ENCODE data around the gene SLC30A10. TPM values are rescaled to one million over a fixed set of nuclear protein-coding genes. Genes with fewer than 3 reads are reported as not detected.
"Not testable (repeated sequence)": the region's sequence is repeated elsewhere in the genome, so short reads cannot be mapped to it uniquely, and the experiment has no call there.

SLC30A10 gene
- total RNA-seq, 1 donor from 2014 or later = not detected

DNA sequence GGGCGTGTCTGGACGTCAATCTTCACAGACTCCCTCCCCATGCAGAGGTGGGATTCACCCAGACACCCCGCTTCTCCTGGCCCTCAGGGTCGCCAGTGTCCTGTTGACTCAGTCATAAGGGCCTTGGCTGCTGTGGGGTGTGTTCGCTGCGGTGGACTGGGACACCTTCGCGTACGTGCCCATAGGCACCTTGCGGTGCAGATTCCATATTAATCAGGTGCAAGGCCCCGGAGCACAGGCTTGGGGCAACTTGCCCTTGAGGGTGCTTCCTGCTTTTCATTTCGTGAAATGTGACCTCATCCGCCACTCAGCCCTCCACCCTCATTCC lies 398 bp upstream of the SLC30A10 start:
- intact Hi-C loops (cut with micrococcal nuclease) = no loop called here

DNA sequence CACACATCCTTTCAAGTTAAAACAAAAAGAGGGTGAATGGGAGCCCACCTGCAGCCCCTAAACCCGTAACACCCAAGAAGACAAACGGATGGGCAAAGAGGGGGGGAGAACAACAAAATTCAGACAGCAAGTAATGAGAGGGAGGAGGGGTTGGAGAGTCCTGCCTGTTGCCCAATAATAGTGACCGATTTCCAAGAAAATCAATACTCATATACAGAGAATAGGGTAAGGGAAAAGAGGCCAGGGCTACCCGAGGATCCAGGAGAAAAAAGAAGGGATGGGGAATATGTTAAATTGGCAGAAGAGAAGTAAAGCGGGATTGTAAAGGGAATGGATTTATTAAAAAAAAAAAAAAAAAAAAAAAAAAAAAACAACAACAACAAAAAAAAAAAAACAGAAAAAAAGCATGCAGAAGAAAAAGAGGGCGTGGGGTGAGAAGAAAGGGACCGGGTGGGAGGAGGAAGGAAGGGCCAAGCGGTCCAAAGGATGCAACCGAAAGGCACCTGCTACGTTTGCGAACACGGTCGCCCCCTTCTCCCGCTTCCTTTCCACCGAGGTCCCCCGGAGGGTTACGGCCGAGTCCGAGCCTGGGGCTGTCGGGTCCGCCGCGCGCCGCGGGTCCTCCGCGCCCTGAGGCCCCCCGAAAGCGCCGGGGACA lies 930 bp downstream of the SLC30A10 start:
- intact Hi-C loops (cut with micrococcal nuclease) = no loop called here

DNA sequence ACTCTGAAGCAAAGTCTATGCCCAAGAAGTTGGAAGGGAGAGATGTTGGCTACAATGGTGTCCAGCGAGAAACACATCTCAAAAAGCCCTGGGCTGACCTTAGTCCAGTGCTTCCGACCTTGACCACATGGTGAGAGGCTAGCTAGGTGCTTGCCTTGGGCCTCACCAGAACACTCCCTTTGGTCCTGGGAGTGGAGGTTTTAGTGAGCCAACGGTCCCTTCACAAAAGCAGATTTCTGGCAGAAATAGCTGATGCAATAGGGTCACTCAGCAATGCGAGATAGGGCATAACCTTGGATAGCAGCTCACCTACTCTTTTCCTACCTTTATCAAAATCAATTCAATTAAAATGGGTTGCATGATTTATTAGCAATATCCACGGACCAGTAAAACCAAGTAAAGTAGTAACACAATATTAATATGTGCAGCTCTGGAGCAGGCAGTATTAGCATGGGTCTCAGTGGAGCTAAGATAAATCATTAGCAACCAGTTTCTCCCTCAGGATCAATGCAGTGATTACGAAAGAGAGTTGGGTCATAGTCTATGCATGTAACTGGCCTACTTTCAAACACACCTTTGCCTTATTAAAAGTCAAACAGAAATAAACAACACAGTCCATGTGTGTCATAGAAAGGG lies 1.9 kb downstream of the SLC30A10 start:
- intact Hi-C loops (cut with micrococcal nuclease) = no loop called here

DNA sequence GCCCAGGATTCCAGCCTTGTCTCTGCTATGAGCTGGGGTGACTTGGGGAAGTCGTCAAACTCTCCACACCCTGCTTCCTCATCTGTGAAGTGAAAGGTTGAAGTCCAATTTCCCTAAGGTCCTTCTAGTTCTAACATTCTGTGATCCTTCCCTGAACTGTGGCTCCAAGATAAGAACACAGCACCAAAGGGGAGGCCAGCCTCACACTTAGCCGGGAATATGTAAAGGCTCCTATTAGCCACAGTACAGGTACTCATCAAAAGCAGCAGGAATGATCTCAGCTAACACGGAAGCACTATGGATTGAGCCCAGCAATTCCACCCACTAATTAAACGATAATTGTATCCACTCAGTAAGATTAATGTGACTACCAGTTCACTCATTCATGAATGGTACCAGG lies 4.0 kb downstream of the SLC30A10 start:
- intact Hi-C loops (cut with micrococcal nuclease) = no loop called here

GRCh38 chr1:219917851-219918466 lies 10.4 kb downstream of the SLC30A10 start:
- intact Hi-C loops (cut with micrococcal nuclease) = no loop called here

- intact Hi-C loops (cut with micrococcal nuclease) = no loop called here
These were observed 11.1 kb downstream of the SLC30A10 start for GRCh38 chr1:219917281-219917680.

GRCh38 chr1:219916257-219916656 lies 12.1 kb downstream of the SLC30A10 start:
- intact Hi-C loops (cut with micrococcal nuclease) = no loop called here

- intact Hi-C loops (cut with micrococcal nuclease) = no loop called here
These were observed 15.2 kb downstream of the SLC30A10 start for GRCh38 chr1:219913005-219913770.

DNA sequence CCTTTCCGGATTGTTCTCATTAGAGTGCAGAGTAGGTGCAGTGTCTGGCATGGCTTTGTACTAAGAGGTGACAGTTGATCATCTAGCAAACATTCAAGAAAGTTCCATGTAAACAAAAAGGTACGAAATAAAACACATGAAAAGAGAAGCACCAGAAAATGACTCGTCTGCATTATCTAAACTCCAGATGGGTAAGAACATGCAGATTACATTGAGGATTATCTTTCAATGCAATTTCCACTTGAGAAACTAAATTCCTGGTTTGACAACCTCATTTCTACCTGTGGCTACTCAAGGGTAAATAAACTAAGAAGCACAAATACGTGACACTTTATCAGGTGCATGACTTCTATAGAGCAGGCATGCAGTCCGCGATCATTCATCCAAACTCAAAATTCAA lies 17.6 kb downstream of the SLC30A10 start:
- intact Hi-C loops (cut with micrococcal nuclease) = no loop called here

GRCh38 chr1:219909476-219909875 lies 18.9 kb downstream of the SLC30A10 start:
- intact Hi-C loops (cut with micrococcal nuclease) = no loop called here

- intact Hi-C loops (cut with micrococcal nuclease) = no loop called here
These were observed 20.2 kb downstream of the SLC30A10 start for GRCh38 chr1:219908170-219908569.

DNA sequence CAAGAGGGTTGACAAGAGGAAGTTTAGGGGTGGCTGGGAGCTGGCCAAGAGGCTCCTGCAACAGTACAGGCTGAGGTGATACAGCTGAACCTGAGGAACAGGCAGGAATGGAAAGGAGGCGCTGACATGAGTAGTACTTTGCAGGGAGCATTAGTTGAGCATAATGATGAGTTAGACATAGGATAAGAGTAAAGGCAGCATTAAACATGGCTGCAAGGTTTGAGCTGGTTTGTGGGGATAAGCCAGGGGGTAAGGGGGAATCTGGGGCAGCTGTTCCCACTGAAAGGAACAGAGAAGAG lies 20.6 kb downstream of the SLC30A10 start:
- intact Hi-C loops (cut with micrococcal nuclease) = no loop called here

GRCh38 chr1:219906924-219907771 lies 21.2 kb downstream of the SLC30A10 start:
- intact Hi-C loops (cut with micrococcal nuclease) = no loop called here

DNA sequence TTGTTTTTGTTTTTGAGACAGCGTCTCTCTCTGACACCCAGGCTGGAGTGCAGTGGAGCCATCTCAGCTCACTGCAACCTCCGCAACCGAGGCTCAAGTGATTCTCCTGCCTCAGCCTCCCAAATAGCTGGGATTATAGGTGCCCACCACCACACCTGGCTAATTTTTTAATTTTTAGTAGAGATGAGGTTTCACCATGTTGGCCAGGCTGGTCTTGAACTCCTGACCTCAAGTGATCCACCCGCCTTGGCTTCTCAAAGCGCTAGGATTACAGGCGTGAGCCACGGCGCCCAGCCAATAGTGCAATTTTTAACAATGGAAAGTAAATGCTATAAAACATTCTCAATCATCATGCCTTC lies 21.8 kb downstream of the SLC30A10 start:
- intact Hi-C loops (cut with micrococcal nuclease) = not testable (repeated sequence)

GRCh38 chr1:219905524-219905923 lies 22.8 kb downstream of the SLC30A10 start:
- intact Hi-C loops (cut with micrococcal nuclease) = no loop called here

DNA sequence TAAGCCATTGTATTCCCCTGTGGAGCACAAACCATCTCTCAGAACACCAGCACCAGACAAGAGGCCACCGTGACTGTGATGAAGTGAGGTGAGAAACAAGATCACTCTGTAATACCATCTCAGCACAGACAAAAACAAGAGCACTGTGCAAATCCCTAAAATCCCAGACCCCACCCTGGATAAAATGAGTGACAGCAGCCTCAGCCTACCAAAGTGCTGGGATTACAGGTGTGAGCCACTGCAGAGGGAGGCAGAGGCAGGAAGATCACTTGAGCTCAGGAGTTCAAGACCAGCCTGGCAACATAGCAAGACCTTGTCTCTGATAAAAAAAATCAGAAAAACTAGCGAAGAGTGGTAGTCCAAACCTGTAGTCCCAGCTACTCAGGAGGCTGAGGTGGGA lies 23.4 kb downstream of the SLC30A10 start:
- intact Hi-C loops (cut with micrococcal nuclease) = no loop called here

DNA sequence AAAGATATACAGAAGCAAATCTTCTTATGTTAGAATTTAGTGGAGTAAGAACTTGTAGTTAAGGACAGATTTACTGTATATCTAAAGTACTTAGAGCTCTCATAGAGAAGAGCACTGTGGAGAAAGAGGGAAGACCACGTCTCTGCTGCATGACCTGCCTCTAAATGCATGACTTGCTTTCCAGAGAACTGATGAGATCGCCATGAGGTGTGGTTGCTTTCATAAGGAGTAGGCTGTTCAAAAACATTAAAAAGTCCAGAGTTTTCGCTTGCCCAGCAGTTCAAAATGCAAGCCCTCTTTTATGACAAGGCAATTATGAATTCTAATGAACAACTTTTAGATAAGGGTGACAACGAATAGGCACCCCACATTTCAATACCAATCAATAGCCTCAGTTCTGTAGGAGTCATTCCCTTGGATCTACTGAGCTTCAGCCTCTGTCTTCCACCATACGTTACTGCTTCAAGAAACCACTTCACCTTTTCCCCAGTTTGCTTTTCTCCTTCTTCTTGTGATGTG lies 24.9 kb downstream of the SLC30A10 start:
- intact Hi-C loops (cut with micrococcal nuclease) = no loop called here

- intact Hi-C loops (cut with micrococcal nuclease) = no loop called here
These were observed 25.4 kb downstream of the SLC30A10 start for GRCh38 chr1:219902951-219903350.

DNA sequence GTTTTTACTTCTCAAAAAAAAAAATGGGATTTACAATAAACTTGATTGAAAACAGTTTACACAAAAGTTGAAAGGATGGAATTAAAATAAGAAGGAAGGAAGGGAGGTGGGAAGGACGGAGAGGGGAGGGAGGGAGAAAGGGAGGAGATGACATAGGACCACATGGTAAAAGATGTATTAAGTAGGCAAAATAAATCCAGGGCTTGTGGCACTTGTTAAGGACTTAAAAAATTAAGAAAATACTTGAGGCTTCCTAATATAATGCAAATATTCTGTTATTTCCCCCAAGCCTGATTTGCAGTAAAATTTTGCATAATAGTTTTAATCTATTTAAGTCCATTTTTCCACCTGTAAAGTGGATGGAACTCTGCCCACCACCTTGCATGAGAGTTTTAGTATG lies 27.5 kb downstream of the SLC30A10 start:
- intact Hi-C loops (cut with micrococcal nuclease) = no loop called here

DNA sequence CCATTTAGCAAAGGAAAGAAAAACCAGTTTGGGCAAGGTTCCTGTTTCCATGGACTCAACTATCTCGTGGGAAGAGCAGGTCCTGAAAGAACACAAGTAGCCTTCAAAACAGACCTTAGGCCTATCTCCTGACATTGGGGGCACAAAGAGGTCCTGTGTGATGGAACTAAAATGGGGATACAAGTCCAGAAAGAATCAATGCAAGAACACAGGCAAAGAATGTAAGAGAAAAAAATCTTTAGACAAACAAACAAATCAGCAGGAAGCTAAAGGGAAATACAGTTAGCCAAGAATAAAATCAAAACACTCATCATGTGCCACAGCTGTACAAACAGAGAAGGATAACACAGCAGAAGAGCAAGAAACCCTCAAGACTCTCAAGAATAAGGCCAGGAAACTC lies 28.2 kb downstream of the SLC30A10 start:
- intact Hi-C loops (cut with micrococcal nuclease) = no loop called here

- intact Hi-C loops (cut with micrococcal nuclease) = no loop called here
These were observed 30.0 kb downstream of the SLC30A10 start for GRCh38 chr1:219898375-219898774.

All from T-helper 1 cell treated with Interleukin-12 subunit alpha and Interleukin-12 subunit beta and Interleukin-4 antibody, amounts not matched to agents 30 ng/mL and 1 ng/mL, for 36 hours (primary cell).